Keratinocyte (primary cell): ENCODE results near the gene PVR. TPM values are rescaled to one million over a fixed set of nuclear protein-coding genes. Genes with fewer than 3 reads are reported as not detected.
A peak's percentile ranks its signal among the peaks of the same experiment; 100 is the strongest.

Experiments
- DNase-seq: peaks from one replicate; pipeline ENCODE4 v3.0.0-alpha.2; 2011; ENCODE audit warnings: low read depth, missing footprints, low spot score
- FAIRE-seq: peaks from 2 replicates; lab custom pipeline; 2011; peaks lifted over from hg19 to GRCh38; lab: Jason Lieb, UNC
- H2AFZ ChIP-seq: 2 replicates; pipeline ENCODE4 v1.6.0; 2012; ENCODE audit warnings: low read length, control low read depth, inconsistent platforms; ENCODE audit not compliant: control insufficient read depth
- H3K27ac ChIP-seq: 2 replicates; pipeline ENCODE4 v1.5.1; 2011; ENCODE audit warnings: low read length; ENCODE audit not compliant: control insufficient read depth, insufficient read depth
- H3K27me3 ChIP-seq: 3 replicates; pipeline ENCODE4 v1.6.0; 2011; ENCODE audit warnings: low read length; ENCODE audit not compliant: control insufficient read depth, insufficient read depth; ENCODE audit errors: extremely low read depth
- H3K36me3 ChIP-seq, 2 experiments: 2 replicates in 1 of 2; 3 replicates in 1 of 2; pipeline ENCODE4 v1.5.1; 2011; ENCODE audit warnings: low read length in 2 of 2, mild to moderate bottlenecking in 1 of 2; ENCODE audit not compliant: control insufficient read depth in 2 of 2, insufficient read depth in 2 of 2; ENCODE audit errors: extremely low read depth in 1 of 2
- H3K4me1 ChIP-seq: 3 replicates; pipeline ENCODE4 v1.5.1; 2011; ENCODE audit warnings: low read length; ENCODE audit not compliant: control insufficient read depth, insufficient read depth; ENCODE audit errors: extremely low read depth
- H3K4me2 ChIP-seq: 3 replicates; pipeline ENCODE4 v1.6.0; 2011; ENCODE audit warnings: low read depth, low read length; ENCODE audit not compliant: control insufficient read depth, insufficient read depth; ENCODE audit errors: extremely low read depth
- H3K4me3 ChIP-seq, 3 experiments: fragments of 200-600 bp in 1 of 3; sonication (generic) in 1 of 3; 2 replicates in 2 of 3; 3 replicates in 1 of 3; pipeline ENCODE4 v1.5.1; 2011 to 2016; ENCODE audit warnings: low read length in 3 of 3, mild to moderate bottlenecking in 3 of 3, control low read depth in 2 of 3, inconsistent platforms in 1 of 3, low read depth in 1 of 3, mixed read lengths in 1 of 3, mixed run types in 1 of 3, moderate library complexity in 1 of 3; ENCODE audit not compliant: control insufficient read depth in 2 of 3, insufficient read depth in 2 of 3; ENCODE audit errors: extremely low read depth in 1 of 3
- H3K79me2 ChIP-seq: 2 replicates; pipeline ENCODE4 v1.6.0; 2012; ENCODE audit warnings: low read length; ENCODE audit not compliant: control insufficient read depth, insufficient read depth
- H3K9ac ChIP-seq: 3 replicates; pipeline ENCODE4 v1.6.0; 2011; ENCODE audit warnings: low read length; ENCODE audit not compliant: control insufficient read depth, insufficient read depth; ENCODE audit errors: extremely low read depth
- H3K9me1 ChIP-seq: 3 replicates; pipeline ENCODE4 v1.6.0; 2011; ENCODE audit warnings: low read length; ENCODE audit not compliant: control insufficient read depth, insufficient read depth; ENCODE audit errors: extremely low read depth
- H3K9me3 ChIP-seq: 2 replicates; pipeline ENCODE4 v1.5.1; 2012; ENCODE audit warnings: low read depth, low read length; ENCODE audit not compliant: control insufficient read depth
- H4K20me1 ChIP-seq: 3 replicates; pipeline ENCODE4 v1.6.0; 2011; ENCODE audit warnings: low read length; ENCODE audit not compliant: control insufficient read depth, insufficient read depth; ENCODE audit errors: extremely low read depth
- EZH2 ChIP-seq: IDR thresholded peaks from one replicate; pipeline ENCODE4 v1.6.1; 2012; ENCODE audit warnings: inconsistent platforms, mild to moderate bottlenecking, low read length, moderate library complexity
- dilution Hi-C: fragments of 300-500 bp; cut with MboI; formaldehyde crosslinking; loops from one replicate; pipeline ENCODE4 v1.7.0; 2020; ENCODE audit warnings: low sequenced_read_pairs; ENCODE audit not compliant: extremely low pct_ligation_motif_present
- polyA plus RNA-seq, 5 experiments: library from polyadenylated mRNA; depleted of rRNA in 3 of 5; stranded (reverse) in 3 of 5; stranded (forward) in 1 of 5; unstranded in 1 of 5; fragments of >200 nt; gene quantifications; 1 replicate in 1 of 5; 2 replicates in 3 of 5; 3 replicates in 1 of 5; pipeline versions ENCODE4 v1.2.1 to v1.2.3, GENCODE V29; 2011 to 2012; ENCODE audit warnings: missing spikeins in 2 of 5, low read depth in 1 of 5, low replicate concordance in 1 of 5
- TF ChIP-seq, protein P1 (sequence below), 3 experiments: IDR thresholded peaks in 1 of 3; conservative IDR thresholded peaks in 1 of 3; optimal IDR thresholded peaks in 1 of 3; 2 replicates in 2 of 3; 3 replicates in 1 of 3; pipeline versions ENCODE3 to v1.5.1; 2011; ENCODE audit warnings: low read length in 3 of 3, mild to moderate bottlenecking in 3 of 3, moderate library complexity in 2 of 3, control low read depth in 1 of 3, inconsistent platforms in 1 of 3; ENCODE audit not compliant: insufficient read depth in 2 of 3; ENCODE audit errors: extremely low read depth in 1 of 3

The PVR gene
- polyA plus RNA-seq, 1 donor (not counting 4 experiments of a cell fraction or from before 2014, with no cell fraction given), result 48.1 TPM

DNA sequence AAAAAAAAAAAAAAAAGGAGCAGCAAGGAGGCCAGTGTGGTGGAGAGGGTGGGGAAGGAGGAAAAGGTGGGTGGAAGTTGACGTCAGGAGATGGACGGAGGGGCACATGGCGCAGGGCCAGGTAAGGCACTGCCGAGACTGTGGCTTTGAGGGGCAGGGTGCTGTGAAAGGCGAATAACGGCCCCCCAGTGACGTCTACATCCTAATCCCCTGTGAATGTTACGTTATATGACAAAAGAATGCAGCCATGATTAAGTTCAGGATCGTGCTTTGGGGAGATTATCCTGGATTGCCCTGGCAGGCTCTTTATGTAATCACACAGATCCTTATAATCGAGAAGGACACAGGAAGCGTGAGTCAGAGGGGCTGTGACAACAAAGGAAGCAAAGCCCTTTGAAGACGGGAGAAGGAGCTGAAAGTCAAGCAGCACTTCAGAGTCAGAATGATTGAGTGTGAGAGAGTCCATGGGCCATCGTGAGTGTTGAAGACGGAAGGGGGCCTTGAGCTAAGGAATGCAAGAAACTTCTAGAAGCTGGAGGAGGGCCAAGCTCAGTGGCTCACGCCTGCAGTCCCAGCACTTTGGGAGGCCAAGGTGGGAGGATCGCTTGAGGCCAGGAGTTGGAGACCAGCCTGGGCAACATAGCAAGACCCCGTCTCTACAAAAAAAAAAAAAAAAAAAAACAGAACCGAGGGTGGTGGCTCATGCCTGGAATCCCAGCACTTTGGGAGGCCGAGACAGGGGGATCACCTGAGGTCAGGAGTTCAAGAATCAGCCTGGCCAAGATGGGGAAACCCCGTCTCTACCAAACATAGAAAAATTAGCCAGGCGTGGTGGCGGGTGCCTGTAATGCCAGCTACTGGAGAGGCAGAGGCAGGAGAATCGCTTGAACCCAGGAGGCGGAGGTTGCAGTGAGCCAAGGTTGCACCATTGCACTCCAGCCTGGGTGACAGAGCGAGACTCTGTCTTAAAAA lies 41.5 kb downstream of the PVR start:
- Histone ChIP-seq H3K79me2 (no peaks in the 10 kb centered on the region), H3K4me2 (peak overlapping the region; percentile 6), H3K9me3 (no peaks in the 10 kb centered on the region), H3K27me3 (no peaks in the 10 kb centered on the region), H3K4me3 (no peak overlapping the region), H2AFZ (no peak overlapping the region), H3K9ac (no peak overlapping the region), H3K4me1 (peaks cover 11% of the 10 kb centered on the region), H4K20me1 (no peaks in the 10 kb centered on the region), H3K27ac (no peak overlapping the region), H3K9me1 (no peaks in the 10 kb centered on the region), H3K36me3 (peaks cover 0 to 3% of the 10 kb centered on the region in 2 experiments)
- FAIRE-seq (peak; percentile 53), DNase-seq (no peak)
- TF ChIP-seq, protein P1, sequence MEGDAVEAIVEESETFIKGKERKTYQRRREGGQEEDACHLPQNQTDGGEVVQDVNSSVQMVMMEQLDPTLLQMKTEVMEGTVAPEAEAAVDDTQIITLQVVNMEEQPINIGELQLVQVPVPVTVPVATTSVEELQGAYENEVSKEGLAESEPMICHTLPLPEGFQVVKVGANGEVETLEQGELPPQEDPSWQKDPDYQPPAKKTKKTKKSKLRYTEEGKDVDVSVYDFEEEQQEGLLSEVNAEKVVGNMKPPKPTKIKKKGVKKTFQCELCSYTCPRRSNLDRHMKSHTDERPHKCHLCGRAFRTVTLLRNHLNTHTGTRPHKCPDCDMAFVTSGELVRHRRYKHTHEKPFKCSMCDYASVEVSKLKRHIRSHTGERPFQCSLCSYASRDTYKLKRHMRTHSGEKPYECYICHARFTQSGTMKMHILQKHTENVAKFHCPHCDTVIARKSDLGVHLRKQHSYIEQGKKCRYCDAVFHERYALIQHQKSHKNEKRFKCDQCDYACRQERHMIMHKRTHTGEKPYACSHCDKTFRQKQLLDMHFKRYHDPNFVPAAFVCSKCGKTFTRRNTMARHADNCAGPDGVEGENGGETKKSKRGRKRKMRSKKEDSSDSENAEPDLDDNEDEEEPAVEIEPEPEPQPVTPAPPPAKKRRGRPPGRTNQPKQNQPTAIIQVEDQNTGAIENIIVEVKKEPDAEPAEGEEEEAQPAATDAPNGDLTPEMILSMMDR (optimal IDR thresholded peaks at IDR 0.05 in 1 of 3, IDR thresholded peaks at IDR 0.05 in 1 of 3, conservative IDR thresholded peaks at IDR 0.05 in 1 of 3; ENCODE audit: extremely low read depth in 1 of 3, insufficient read depth in 2 of 3, low read length in 3 of 3), result no peak
- no peak for TF ChIP-seq EZH2
- dilution Hi-C loops, result no loop called here

DNA sequence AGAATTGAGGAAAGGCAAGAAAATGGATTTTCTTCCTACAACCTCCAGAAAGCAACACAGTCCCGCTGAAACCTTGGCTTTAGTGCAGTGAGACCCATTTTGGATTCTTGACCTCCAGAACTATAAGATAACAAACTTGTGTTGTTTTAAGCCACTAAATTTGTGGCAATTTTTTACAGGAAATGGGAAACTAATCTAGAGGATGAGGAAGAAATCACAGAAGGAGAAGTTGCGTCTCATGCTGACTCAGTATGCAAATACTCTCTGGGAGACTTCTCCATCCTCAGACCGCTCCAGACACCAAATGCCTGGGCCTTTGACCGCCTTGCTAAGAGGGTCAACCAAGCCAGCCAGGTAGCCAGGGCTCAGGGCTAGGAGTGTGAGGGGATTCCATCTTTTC lies 42.2 kb downstream of the PVR start:
- no peak for DNase-seq
- Histone ChIP-seq H2AFZ (no peak overlapping the region), H3K36me3 (peaks cover 0 to 3% of the 10 kb centered on the region in 2 experiments), H3K27me3 (no peaks in the 10 kb centered on the region), H4K20me1 (no peaks in the 10 kb centered on the region), H3K4me3 (no peak overlapping the region), H3K4me2 (no peak overlapping the region), H3K9me3 (no peaks in the 10 kb centered on the region), H3K9ac (no peak overlapping the region), H3K4me1 (peaks cover 11% of the 10 kb centered on the region), H3K79me2 (no peaks in the 10 kb centered on the region), H3K27ac (no peak overlapping the region), H3K9me1 (no peaks in the 10 kb centered on the region)
- dilution Hi-C loops, result no loop called here
- TF ChIP-seq EZH2, result no peak
- TF ChIP-seq, protein P1 (optimal IDR thresholded peaks at IDR 0.05 in 1 of 3, IDR thresholded peaks at IDR 0.05 in 1 of 3, conservative IDR thresholded peaks at IDR 0.05 in 1 of 3; ENCODE audit: extremely low read depth in 1 of 3, insufficient read depth in 2 of 3, low read length in 3 of 3), result no peak
- no peak for FAIRE-seq
